Activated CD4-positive, CD25-positive, alpha-beta regulatory T cell treated with anti-CD3 and anti-CD28 coated beads, Interleukin-2, amount 50 U/mL, for 16 hours (primary cell): ENCODE measurements around the gene TMEM167A.
"Not testable (repeated sequence)": the region's sequence is repeated elsewhere in the genome, so short reads cannot be mapped to it uniquely, and the experiment has no call there.

Source experiments
- DNase-seq: peaks from one replicate; pipeline ENCODE4 v3.0.0-alpha.2; 2020; ENCODE audit warnings: low read depth, low spot score

The TMEM167A gene

GRCh38 chr5:83090169-83090568, 13.0 kb upstream of the TMEM167A start:
- DNase-seq: no peak

GRCh38 chr5:83085106-83085505, 7.9 kb upstream of the TMEM167A start:
- DNase-seq: no peak

GRCh38 chr5:83084336-83084735, 7.1 kb upstream of the TMEM167A start:
- no peak for DNase-seq

- DNase-seq: no peak
These were observed 5.6 kb upstream of the TMEM167A start for GRCh38 chr5:83082750-83083149.

GRCh38 chr5:83077662-83078261, 568 bp upstream of the TMEM167A start:
- DNase-seq: no peak

GRCh38 chr5:83072966-83073365, 4.2 kb downstream of the TMEM167A start:
- no peak for DNase-seq

GRCh38 chr5:83071286-83072051, 5.7 kb downstream of the TMEM167A start:
- no peak for DNase-seq

- no peak for DNase-seq
These were observed 7.9 kb downstream of the TMEM167A start for GRCh38 chr5:83069096-83069799.

- not testable (repeated sequence) for DNase-seq
These were observed 9.8 kb downstream of the TMEM167A start for GRCh38 chr5:83067377-83067776.

- no peak for DNase-seq
These were observed 10.6 kb downstream of the TMEM167A start for GRCh38 chr5:83066548-83067110.

GRCh38 chr5:83059341-83059740, 17.9 kb downstream of the TMEM167A start:
- DNase-seq: no peak

- no peak for DNase-seq
These were observed 18.5 kb downstream of the TMEM167A start for GRCh38 chr5:83058726-83059125.

GRCh38 chr5:83055166-83055565, 22.0 kb downstream of the TMEM167A start:
- no peak for DNase-seq

GRCh38 chr5:83050723-83051340, 26.4 kb downstream of the TMEM167A start:
- no peak for DNase-seq

GRCh38 chr5:83049370-83049885, 27.8 kb downstream of the TMEM167A start:
- no peak for DNase-seq

- DNase-seq: no peak
These were observed 28.4 kb downstream of the TMEM167A start for GRCh38 chr5:83048811-83049210.

GRCh38 chr5:83048277-83048676, 28.9 kb downstream of the TMEM167A start:
- DNase-seq: no peak

GRCh38 chr5:83044926-83045325, 32.3 kb downstream of the TMEM167A start:
- no peak for DNase-seq

- no peak for DNase-seq
These were observed 34.7 kb downstream of the TMEM167A start for GRCh38 chr5:83042507-83042906.

GRCh38 chr5:83038924-83039323, 38.3 kb downstream of the TMEM167A start:
- DNase-seq: no peak

- DNase-seq: no peak
These were observed 40.1 kb downstream of the TMEM167A start for GRCh38 chr5:83036991-83037575.
